Psoas muscle (tissue), 8 donors: Measurements from ENCODE around the gene CHRND. TPM values are rescaled to one million over a fixed set of nuclear protein-coding genes. Genes with fewer than 3 reads are reported as not detected.

Source experiments
- ATAC-seq, 4 donors: fragments of 200-7000 bp; cut with Tn5 transposase; one replicate each; pipeline ENCODE4 v1.9.1; 2020; ENCODE audit warnings: moderate library complexity in 3 of 4, mild to moderate bottlenecking in 2 of 4
- DNase-seq, 2 donors: peaks; one replicate each; pipeline ENCODE4 v3.0.0-alpha.2; 2020
- H3K27ac ChIP-seq: fragments of 200-600 bp; one replicate; pipeline ENCODE4 v1.8.0; 2022
- H3K27me3 ChIP-seq, 3 donors: fragments of 200-600 bp in 1 of 3; one replicate each; pipeline versions ENCODE4 v1.6.1 to v1.8.0; 2013 to 2022; ENCODE audit warnings: low read length in 2 of 3, mild to moderate bottlenecking in 2 of 3, moderate library complexity in 1 of 3; ENCODE audit not compliant: insufficient read depth in 3 of 3
- H3K36me3 ChIP-seq, 2 donors: fragments of 200-600 bp in 1 of 2; one replicate each; pipeline versions ENCODE4 v1.6.1 to v1.8.0; 2013 to 2022; ENCODE audit warnings: low read depth in 1 of 2, mild to moderate bottlenecking in 1 of 2, moderate library complexity in 1 of 2; ENCODE audit not compliant: insufficient read depth in 1 of 2
- H3K4me1 ChIP-seq: fragments of 200-600 bp; one replicate; pipeline ENCODE4 v1.8.0; 2022
- H3K4me3 ChIP-seq: fragments of 200-600 bp; one replicate; pipeline ENCODE4 v1.8.0; 2022; ENCODE audit warnings: mild to moderate bottlenecking
- H3K9me3 ChIP-seq: fragments of 200-600 bp; one replicate; pipeline ENCODE4 v1.8.0; 2022
- CTCF ChIP-seq: fragments of 200-600 bp; IDR thresholded peaks from one replicate; pipeline ENCODE4 v1.8.0; 2022; ENCODE audit warnings: antibody characterized with exemption
- WGBS, 3 donors: extraction: QIAGEN DNeasy Blood & Tissue Kit; methylation state at CpG; one replicate each; pipeline versions ENCODE4 v1.1.6 to v1.1.7; 2013; 5-methylcytosine and 5-hydroxymethylcytosine counted together
- intact Hi-C, 2 donors: fragments of 100-400 bp; cut with DNase I; formaldehyde crosslinking; loops; one replicate each; pipeline versions ENCODE4 v1.11.0 to v1.14.2; 2022
- polyA plus RNA-seq, 3 donors: library from polyadenylated mRNA; stranded (reverse); fragments of 200-250 nt; gene quantifications; one replicate each; pipeline ENCODE4 v1.2.3, GENCODE V29; 2013
- total RNA-seq, 4 donors: library from RNA; stranded (reverse); fragmentation: NEBNext Ultra II Directional in 2 of 4; extraction: Animal tissue kit (Norgen Biotek cat#: 25700) in 2 of 4; gene quantifications; one replicate each; pipeline versions ENCODE4 v1.2.1 to v1.2.4, GENCODE V29; 2021 to 2023
- donor health status: healthy with polysubstance abuse.
- donor health status: DM: no; HTN: no; CAD: no; lungs with moderate emphysema.
- donor health status: Bipolar disorder and iron deficiency.
- donor health status: healthy.
- donor health status: DM: yes; HTN: yes; CAD: no.
- donor health status: DM: no; HTN: no; CAD: no.
- donor health status: DM: no; HTN: no; CAD: no.
- donor health status: DM: yes; HTN: yes; CAD: no.

CHRND gene
- total and polyA plus RNA-seq, 7 donors: 6.5 to 300 (median 58.8) TPM

- intact Hi-C loops: no loop called here
- peak in 1 of 2 donors; percentile 13 for DNase-seq
- Histone ChIP-seq H3K36me3 (peaks cover 0 to 51% of the 10 kb centered on the region in 2 donors), H3K4me1 (peaks cover 16% of the 10 kb centered on the region), H3K27ac (no peak overlapping the region), H3K27me3 (no peaks in the 10 kb centered on the region), H3K9me3 (no peaks in the 10 kb centered on the region), H3K4me3 (no peak overlapping the region)
- 80 to 88% (median 83%) methylated on average over 5 of the region's 5 CpGs for WGBS, 3 donors
- TF ChIP-seq CTCF: no peak
- no peak for ATAC-seq
Observed at GRCh38 chr2:232535761-232536530, 10.0 kb downstream of the CHRND start.

GRCh38 chr2:232537079-232537478 lies 11.1 kb downstream of the CHRND start:
- peaks cover 16% of the 10 kb centered on the region for H3K4me1 ChIP-seq
- intact Hi-C loops: no loop called here
- peaks cover 0 to 39% of the 10 kb centered on the region in 2 donors for H3K36me3 ChIP-seq
- peak; percentile 57 to 72 (median 62) for ATAC-seq
- no peak overlapping the region for H3K4me3 ChIP-seq
- peak; percentile 53 for TF ChIP-seq CTCF
- peak overlapping the region; percentile 70 for H3K27ac ChIP-seq
- DNase-seq: peak in 1 of 2 donors; percentile 56
- H3K9me3 ChIP-seq: no peaks in the 10 kb centered on the region
- 59 to 67% (median 63%) methylated on average over 5 of the region's 5 CpGs for WGBS, 3 donors
- H3K27me3 ChIP-seq: no peaks in the 10 kb centered on the region

- Histone ChIP-seq H3K9me3 (no peaks in the 10 kb centered on the region), H3K36me3 (peaks cover 0 to 37% of the 10 kb centered on the region in 2 donors), H3K4me1 (peaks cover 16% of the 10 kb centered on the region), H3K4me3 (no peak overlapping the region), H3K27me3 (no peaks in the 10 kb centered on the region), H3K27ac (peak overlapping the region; percentile 70)
- ATAC-seq: peak; percentile 30 to 74 (median 52)
- intact Hi-C loops: no loop called here
- peak in 1 of 2 donors; percentile 68 for DNase-seq
- 35 to 53% (median 37%) methylated on average over 4 of the region's 4 CpGs for WGBS, 3 donors
- TF ChIP-seq CTCF: no peak
Observed at GRCh38 chr2:232537499-232537898, 11.5 kb downstream of the CHRND start.

GRCh38 chr2:232538671-232539070 lies 12.7 kb downstream of the CHRND start:
- Histone ChIP-seq H3K27ac (peak overlapping the region; percentile 69), H3K9me3 (no peaks in the 10 kb centered on the region), H3K27me3 (no peaks in the 10 kb centered on the region), H3K36me3 (peaks cover 0 to 25% of the 10 kb centered on the region in 2 donors), H3K4me3 (no peak overlapping the region), H3K4me1 (peaks cover 16% of the 10 kb centered on the region)
- WGBS, 3 donors: 48 to 63% (median 61%) methylated on average over 3 to 4 of the region's 4 CpGs
- TF ChIP-seq CTCF: no peak
- intact Hi-C loops: no loop called here
- DNase-seq: peak in 1 of 2 donors; percentile 42
- ATAC-seq: no peak
